Right kidney (tissue), 1 donor: Measurements from ENCODE around the gene RAB25.

Source experiments
- DNase-seq: peaks from one replicate; pipeline ENCODE4 v3.0.0-alpha.2; 2016

RAB25 gene

GRCh38 chr1:156077430-156077760 lies 16.4 kb downstream of the RAB25 start:
- no peak for DNase-seq

- no peak for DNase-seq
Measured at GRCh38 chr1:156078728-156079127, 17.8 kb downstream of the RAB25 start.

DNA sequence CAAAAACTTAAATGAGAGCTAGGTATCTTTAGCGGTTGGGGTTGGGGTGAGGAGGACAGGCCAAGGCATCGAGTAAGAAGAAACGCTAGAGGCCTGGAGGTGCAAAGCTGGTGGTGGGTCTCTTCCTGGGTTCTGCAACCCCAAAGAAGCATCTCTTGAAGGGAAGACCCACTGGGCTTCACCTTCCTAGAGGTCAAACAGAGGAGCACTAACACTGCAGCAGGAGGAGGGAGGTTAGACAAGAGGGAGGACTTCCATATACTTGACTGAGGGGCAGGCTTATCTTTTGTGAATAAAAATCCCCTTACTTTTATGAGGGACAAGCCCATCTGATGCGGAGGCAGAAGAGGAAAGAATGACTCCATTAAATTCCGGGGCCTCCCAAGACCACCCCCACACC lies 18.8 kb downstream of the RAB25 start:
- no peak for DNase-seq

GRCh38 chr1:156080241-156080862 lies 19.4 kb downstream of the RAB25 start:
- no peak for DNase-seq

DNA sequence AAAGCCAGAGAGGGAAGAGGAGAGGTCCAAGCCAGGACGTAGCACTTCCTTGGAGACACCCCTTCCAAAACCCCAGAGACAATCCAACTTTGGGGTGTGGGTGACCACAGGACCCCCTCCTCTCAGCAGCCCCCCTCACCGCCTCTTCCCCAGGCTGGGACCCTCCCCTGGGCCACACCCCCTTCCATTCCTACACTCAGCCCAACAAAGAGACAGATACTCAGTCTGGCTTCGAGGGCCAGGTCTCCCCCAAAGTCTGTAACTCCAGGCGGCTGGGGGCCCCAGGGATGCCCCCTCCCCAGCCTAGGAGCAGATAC lies 19.9 kb downstream of the RAB25 start:
- no peak for DNase-seq

GRCh38 chr1:156081180-156081916 lies 20.4 kb downstream of the RAB25 start:
- peak; percentile 75 for DNase-seq

DNA sequence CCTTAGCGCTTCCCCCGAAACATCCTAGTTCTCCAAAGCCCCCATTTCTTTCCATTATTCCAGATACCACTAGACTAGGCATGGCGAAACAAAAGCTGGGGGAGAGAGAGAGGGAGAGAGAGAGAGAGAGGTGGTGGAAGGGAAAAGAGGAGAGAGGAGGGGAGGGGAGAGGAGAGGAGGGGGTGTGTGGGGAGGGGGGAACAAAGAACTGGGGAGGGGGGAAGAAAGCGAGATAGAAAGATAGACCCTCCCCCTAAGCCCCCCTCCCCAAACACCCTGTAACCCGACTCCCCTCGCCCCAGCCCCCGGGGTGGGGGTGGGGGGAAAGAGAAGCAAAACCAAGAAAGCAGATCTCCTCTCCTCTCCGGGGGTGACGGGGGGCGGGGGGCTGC lies 21.0 kb downstream of the RAB25 start:
- peak; percentile 59 for DNase-seq

DNA sequence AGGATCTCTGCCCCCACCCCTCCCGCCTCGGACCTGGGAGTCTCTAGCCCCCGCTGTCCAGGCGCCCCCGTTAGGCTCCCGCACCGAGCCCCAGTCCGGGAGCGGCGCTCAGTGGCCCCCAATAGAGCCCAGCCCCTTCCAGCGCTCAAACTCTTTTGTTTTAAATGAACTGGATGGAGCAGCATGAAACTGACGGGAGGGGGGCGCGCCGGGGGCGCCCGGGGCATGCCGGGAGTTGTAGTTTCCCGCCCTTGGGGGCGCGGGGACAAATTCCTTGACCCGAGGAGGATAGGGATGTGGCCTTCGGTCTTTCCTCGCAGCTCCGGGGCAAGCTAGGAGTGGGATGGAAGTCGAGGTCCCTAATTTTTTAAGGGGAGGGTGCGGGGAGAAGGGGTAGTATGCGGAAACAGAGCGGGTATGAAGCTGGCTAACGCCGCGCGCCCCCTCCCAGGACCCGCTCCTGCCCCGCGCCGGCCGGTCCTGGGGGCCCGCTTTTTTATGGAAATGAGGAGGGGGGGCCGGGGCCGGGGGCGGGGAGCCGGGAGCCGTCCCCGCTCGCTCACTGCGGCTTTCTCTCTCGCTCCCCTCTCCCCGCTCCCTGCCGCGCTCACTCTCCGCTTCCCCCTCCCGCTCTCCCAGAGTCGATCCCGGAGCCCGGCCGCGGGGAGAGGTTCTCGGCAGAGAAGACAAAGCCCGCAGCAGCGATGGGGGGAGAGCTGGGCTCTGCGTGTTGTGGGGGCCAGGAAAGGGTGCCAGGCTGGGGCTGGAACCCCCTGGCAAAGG lies 21.5 kb downstream of the RAB25 start, which contains the start of gene MEX3A:
TSS of gene MEX3A (minus strand) at position 157 of the 783 bp plus-strand sequence. CDS start 467 bp downstream, outside the sequence.
- DNase-seq: peak; percentile 95

GRCh38 chr1:156083800-156084790 lies 23.1 kb downstream of the RAB25 start:
- no peak for DNase-seq

- no peak for DNase-seq
Measured at GRCh38 chr1:156086256-156086662, 25.3 kb downstream of the RAB25 start.

DNA sequence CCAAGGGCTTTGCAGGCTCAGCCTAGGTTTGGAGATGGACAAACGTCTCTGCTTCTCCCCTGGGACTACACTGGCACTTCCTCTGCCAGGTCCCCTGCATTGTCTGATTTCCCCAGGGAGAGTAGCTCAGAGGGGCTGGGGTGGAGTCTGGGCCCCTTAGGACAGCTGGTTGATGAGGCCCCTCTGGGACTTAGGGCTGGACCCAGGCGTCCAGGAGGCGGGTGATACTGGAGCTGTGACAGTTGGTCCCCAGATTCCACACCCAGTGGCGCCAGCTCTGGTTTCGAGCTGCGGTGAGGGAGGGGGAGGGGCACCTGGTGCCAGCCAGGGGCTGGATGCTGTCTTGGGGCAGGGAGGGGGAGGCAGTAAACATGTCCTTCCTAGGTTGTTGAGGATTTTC lies 28.7 kb downstream of the RAB25 start:
- no peak for DNase-seq

DNA sequence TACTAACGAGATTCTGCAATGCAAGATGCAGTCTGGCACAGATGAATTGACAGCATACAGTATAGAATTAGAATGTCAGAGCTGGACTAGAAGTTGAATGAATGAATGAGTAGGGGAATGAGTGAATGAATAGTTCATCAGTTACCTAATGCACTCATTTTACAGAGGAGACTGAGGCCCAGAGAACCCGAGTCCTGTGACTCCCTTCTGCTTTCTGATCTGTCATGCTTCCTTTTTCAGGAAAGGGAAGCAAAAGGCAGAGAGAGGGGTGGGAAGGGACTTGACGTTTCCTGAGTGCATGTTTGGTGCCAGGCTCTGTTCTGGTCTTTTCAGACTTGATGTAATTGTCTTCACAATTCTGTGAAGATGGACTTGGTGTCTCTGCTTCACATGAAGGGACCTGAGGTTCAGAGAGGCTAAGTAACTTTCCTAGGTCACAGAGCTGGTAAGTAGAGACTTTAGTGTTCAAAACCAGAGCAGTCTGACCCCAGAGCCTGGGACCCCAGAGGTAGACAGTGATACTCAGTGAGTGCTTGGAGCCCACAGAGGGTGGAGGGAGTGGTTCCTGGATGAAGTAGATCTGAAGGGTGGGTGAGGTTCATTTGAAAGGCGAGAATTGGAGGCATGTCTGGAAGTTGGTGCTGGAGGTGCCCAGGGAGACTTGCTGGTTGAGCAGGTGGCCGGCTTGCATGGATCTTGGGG lies 29.3 kb downstream of the RAB25 start:
- DNase-seq: no peak

DNA sequence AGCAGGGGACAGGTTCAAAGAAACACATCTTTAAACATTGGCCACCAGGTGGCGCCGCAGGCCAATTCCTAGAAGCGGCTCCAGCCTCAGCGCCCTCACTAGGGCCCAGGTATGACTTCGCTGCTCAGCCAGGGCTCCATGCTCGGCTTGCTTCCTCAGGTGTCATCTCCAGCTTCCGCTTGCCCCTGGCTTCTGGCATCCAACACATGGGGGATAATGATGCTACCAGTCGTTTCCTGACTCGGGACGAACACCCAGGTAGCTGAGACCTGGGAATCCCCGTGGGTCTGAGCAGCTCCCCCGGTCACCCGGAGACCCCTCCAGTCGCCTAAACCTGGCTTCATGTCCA lies 29.9 kb downstream of the RAB25 start:
- peak; percentile 60 for DNase-seq

DNA sequence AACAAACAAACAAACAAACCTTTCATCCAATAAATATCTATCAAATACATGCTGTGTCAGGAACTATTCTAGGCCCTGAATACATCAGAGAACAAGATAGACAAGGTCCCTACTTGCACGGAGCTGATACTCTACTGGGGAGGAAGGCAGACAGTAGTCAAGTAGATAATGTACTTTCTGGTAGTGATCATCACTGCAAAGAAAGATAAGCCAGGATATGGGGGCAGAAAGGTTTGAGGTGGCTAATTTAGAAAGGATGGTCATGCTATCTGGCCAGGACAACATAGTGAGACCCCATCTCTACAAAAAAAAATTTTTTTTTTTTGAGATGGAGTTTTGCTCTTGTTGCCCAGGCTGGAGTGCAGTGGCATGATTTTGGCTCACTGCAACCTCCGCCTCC lies 30.6 kb downstream of the RAB25 start:
- no peak for DNase-seq

- no peak for DNase-seq
Measured at GRCh38 chr1:156095906-156096508, 35.0 kb downstream of the RAB25 start.

GRCh38 chr1:156096640-156097391 lies 35.9 kb downstream of the RAB25 start:
- DNase-seq: peak; percentile 61

DNA sequence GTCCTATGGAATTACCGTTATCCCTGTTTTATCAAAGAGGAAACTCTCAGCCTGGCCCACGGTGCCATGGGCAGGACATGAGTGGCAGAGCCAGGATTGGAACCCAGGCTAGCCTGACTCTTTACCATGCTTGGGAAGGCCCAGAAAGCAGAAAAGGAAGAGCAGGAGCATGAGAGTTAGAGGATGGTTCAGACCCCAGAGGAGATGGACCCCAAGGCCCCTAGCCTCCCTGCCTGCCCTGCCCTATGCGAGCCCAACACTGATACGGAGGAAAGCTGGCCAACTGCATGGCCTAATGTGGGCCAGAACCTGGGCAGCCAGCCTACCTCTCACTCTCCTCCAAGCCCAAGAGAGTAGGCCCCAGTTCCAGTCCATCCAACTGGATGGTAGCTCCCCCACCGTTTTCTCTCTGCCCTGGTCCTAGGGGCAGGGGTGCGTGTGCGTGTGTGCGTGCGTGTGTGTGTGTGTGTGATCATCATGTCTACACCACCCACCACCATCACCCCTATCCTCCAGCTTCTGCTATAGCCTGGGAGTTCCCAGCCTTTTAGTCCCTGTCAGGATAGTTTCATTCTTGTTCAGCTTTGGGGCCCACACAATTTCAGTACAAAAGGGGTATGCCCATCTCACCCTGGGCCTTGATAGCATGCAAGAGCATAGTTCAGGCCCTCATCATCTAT lies 36.7 kb downstream of the RAB25 start:
- DNase-seq: no peak

DNA sequence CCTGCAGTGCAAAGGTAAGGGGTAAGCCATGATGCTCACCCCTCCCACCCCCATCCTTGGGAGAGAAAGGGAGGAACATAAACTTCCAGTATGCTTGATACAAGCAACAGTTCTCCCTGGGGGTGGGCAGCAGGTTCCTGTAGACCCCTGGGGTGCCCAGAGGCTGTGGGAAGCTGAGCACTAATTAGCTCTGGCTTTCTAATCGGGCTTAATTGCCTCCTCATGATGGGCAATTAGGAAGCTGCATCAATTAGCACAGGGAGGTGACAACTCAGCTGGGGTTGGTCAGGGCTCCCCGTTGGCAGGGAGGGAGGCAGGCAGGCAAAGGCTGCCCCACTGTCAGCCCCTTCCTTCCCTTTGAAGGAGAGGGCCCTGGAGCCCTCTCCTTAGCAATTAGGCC lies 37.8 kb downstream of the RAB25 start:
- no peak for DNase-seq

DNA sequence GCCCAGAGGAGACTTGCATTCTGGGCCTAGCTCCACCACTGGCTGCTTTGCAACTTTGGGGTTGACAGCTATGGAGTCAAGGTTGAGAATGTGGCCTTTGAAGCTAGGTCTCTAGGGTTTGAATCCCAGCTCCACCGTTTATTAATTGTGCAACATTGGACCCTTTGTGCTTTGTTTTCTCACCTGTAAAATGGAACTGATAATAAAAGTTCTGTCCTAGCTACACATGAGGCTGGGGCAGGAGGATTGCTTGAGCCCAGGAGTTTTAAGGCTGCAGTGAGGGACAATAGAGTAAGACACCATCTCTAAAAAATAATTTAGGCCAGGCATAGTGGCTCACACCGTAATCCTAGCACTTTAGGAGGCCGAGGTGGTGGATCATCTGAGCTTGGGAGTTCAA lies 38.3 kb downstream of the RAB25 start:
- DNase-seq: no peak
